Measurements from ENCODE around the gene ZNF319.

The ZNF319 gene

DNA sequence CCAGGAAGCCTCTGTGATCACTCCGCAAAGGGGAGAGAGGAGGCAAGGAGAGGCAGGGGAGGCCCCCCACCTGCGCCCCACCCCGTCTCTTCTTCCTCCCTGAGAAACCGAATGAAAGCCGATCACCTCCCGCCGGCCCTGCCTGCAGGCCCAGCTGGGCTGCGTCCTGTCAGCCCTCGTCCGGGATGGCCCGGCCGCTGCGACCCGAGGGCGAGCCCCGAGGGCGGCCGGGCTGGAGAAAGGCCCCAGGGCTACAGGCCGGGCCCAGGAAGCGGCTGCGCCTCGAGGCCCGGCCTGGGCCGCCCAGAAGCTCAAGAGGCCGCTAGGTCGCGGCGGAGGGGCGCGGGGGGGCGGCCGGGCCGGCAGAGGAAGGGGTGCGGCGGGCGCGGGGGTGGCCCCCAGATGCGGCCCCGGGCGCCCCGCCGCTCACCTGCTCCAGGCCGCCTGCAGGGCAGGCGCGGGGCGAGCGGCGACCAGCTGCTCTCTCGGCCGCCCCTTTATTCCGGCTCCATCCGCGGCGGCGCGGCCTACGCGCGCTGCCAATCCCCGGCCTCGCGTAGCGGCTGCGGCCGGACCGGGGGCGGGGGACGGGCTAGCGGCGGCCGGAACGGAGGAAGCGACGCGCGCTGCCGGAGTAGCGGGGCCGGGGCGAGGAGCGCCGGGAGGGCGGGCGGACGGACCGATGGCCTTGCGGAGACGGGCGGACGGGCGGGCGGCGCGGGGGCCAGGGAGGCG is at the start of gene ZNF319:
ZNF319 (minus strand) TSS at position 702 of the 735 bp plus-strand sequence. CDS start 2,407 bp downstream, outside the sequence.
- DNase-seq (ENCODE audit: low read depth in 3 of 3), result no peak

DNA sequence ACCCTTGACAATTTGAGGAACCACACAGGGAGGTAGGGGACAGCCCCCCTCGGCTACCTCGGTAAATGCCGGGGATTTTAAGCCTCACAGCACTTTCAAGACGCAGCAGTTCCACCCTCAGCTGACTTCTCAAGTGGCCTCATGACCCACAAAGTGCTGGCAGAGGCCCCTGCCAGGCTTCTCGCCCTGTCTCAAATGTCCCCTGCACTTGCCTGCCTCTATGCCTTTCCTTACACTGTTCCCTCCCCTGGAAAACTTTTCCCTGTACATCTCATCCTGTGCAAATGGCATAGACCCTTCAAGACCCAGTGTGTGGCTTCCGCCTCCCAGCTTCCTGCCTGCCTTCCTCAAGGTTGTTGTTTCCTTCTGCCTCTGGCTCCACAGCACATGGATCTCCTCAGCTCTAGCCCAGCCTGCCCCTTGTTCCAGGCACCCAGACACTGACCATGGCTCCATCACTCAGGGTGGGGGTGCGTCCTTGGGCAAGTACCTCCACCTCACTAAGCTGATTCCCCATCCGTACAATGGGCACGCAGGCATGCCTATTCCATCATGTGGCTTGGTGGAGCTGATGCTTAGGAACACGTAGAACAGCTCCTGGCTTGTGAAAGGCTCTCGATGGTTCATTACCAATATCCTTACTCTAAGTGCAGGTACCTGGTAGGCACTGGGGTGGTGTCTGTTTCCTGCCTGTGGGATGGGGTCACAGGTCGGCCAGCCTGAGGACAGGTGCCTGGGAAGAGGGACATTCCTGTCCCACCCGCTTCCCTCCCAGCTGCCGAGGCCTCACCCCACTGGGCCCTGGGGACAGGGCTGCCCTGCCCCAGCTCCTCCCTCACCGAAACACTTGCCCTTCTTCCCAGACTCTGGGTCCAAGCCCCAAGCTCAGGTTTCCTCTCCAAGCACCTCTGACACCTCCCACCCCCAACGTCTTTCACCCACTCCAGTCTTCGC is 49.0 kb upstream of the ZNF319 start:
- DNase-seq (ENCODE audit: low read depth in 3 of 3), result no peak

DNA sequence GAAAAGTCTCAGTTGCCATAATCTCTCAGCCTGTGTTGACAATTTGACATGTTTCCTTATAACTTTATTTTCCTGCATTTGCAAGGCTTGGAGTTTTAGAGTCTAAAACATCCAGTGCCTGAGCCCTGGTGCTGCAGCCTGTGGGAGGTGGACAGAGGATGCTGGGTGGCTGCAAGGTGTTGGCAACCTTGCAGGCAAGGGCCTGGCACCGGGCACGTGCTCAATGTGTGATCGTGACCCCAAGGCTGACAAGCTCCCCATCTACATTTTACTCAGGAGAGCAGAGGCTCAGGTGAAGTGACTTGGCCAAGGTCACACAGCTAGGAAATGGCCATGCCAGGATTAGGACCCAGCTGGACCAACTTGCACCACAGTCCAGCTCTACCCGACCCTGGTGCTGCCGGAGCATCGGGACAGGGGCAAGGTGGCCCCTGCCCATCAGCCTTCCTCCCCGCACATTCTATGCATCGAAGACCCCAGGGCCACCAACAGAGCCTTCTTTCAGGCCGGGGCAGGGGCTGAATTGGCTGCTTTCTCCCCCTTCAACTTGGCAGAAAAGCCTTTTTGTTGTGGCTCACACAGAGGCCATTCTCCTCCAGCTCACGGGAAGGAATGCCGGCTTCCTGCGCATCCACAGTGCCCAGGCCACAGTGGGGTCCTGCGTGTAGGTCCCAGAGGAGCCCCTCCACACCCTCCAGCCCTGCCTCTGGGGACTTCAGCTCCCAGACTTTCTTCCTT is 48.2 kb upstream of the ZNF319 start:
- no peak for DNase-seq (ENCODE audit: low read depth in 3 of 3)

DNA sequence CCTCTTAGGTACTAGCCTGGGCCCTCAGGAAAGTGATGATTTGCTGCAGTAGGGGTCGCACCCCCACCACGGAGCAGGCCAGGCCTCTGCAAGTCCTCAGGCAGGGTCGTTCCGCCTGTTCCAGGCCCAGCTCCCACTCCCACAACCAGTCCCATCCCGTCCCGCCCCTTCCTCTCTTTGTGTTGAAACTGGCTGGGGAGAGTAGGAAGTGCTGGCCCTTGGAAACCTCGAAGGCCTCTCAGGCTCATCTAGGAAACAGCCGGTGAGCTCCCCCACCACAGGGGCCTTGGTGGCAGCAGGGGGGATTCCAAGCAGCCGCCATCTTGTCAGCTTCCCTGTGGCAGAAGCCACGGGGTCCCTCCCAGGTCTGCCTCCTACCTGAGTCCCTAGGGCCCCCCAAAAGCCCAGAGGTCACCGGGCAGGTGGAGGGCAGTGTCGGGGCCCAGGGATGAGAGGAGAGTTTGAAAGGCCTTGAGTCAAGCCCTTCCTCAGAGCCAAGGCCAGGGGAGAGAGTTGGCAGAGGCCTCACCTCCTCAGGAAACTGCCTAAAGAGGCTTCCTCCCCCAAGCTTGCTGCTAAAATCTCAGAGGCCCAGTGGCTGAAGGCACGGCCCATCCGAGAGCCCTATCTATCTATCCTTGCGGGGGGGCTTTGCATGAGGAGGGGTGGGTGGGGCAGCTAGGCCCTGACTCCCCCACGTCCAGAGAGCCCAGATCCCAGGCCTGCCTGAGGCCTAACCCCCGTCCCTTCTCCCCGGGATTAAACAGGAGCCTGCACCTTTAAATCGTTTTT is 47.3 kb upstream of the ZNF319 start:
- no peak for DNase-seq (ENCODE audit: low read depth in 3 of 3)

DNA sequence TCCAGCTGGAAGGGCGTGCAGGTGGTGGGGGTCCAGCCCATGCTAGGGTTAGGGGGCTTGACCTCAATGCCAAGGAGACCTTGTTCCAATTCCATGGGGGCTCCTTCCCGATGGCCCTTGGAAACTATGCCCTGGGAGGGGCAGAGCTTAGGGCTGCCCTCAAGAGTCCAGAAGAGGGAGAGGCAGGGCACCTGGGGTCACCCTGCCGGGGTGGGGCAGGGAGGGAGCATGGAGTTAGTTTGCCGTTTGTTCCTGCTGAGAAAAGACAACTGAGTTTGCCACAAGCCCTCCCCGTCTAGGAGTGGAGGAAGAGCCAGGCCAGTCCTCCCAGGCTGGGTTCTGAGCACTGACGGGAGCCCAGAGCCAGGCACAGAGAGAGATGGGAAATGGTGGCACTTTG is 46.5 kb upstream of the ZNF319 start:
- DNase-seq (ENCODE audit: low read depth in 3 of 3), result no peak

DNA sequence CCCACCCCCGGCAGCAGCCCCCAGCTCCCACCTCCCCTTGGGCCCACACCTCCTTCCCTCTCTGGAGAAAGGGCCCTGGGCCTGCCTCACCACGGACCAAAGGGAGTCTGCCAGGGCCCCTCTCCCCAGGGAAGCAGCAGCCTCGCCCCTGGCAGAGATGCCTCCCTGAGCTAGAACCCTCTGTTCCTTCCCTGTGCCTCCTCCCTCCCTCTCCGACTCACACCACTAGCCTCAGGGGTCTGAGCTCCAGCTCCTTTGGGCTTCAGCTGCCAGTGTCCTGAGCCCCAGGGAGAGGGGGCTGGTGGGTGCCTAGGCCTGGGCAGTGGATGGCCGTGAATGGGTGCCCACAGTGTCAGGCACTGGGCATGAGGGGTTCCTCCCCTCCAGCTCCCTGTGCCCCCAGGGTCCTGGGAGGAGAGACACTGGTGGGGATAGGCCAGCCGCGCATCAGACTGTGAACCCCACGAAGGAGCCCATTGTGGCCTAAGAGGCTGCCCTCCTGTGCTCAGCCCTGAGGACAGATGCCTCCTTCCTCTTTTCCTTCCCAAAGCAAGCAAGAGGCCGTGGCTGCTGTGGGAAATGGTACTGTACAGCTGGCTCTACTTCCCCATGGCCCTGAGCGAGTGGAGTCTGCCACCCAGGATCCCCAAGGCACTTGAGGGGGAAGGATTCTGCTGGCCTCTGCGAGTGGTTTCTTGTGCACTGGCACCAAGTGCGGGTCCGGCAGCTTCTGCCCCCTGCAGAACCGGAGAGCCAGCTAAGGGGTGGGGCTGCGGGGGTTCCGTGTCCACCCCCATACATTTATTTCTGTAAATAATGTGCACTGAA is 45.8 kb upstream of the ZNF319 start:
- DNase-seq (ENCODE audit: low read depth in 3 of 3), result no peak

DNA sequence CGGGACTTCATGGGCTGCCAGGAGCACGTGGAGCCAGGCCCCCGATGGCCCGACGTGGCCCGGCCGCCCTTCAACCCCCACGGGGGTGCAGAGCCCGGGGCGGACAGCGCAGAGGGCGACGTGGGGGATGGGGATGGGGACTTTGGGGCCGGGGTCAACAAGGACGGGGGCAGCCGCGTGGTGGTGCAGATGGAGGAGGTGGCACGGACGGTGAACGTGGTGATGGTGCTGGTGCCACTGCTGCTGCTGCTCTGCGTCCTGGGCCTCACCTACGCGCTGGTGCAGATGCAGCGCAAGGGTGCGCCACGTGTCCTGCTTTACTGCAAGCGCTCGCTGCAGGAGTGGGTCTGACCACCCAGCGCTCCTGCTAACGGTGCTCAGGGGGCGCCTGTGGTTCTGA is 44.6 kb upstream of the ZNF319 start:
- no peak for DNase-seq (ENCODE audit: low read depth in 3 of 3)

DNA sequence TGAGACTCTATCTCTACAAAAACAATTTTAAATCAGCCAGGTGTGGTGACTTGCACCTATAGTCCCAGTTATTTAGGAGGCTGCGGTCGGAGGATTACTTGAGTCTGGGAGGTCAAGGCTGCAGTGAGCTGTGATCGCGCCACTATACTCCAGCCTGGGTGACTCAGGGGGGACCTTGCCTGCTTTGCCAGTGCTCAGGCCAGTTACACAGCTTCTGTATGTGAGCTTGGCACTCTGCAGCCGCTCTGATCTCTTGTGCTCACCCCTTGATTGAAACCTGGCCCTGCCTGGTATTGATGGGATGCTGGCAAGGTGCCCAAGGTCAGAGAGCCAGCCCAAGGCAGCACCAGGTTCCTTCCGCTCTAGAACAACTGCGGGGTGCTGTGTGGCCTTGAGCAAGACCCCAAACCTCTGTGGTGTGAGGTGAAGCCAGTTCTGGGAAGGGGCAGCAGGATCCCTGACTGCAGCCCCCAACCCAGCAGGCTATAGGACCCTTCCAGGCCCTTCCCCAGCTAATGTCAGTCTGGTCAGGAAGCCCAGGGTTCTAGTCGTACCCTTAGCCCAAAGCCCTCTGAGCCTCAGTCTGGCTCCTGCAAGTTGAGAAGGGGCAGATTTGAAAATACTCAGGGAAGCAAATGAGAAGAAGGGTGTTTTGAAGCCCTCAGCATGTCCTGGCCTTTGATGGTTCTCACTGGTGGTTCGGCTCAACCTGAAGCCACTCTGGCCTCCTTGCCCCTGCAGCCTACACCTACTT is 44.0 kb upstream of the ZNF319 start:
- DNase-seq (ENCODE audit: low read depth in 3 of 3), result no peak

DNA sequence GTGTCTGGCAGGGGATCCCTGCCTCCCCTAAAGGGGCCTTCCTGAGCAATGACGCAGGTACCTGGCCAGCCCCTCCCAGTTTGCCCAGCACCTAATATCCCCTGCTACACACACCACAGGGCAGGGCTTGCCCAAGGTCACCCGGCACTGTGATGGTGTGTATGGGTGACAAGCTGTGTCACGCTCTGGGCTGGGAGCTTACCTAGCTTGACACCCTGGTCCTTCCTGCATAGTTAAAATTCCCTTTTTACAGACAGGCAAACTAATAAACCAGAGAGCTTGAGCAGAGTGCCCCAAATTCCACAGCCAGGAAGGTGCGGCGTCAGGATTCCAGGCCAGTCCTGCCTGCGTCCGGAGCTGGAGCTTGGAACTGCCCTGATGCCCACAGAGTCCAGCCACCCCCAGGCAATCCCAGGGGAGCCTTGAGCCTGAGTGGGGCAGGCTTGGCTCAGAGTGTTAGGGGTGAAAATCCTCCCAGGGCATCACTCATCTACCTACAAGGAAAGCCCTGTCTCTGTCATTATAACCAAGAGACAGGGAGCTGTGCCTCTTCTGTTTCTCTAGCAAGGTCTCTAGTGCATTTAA is 43.2 kb upstream of the ZNF319 start:
- DNase-seq (ENCODE audit: low read depth in 3 of 3), result no peak

DNA sequence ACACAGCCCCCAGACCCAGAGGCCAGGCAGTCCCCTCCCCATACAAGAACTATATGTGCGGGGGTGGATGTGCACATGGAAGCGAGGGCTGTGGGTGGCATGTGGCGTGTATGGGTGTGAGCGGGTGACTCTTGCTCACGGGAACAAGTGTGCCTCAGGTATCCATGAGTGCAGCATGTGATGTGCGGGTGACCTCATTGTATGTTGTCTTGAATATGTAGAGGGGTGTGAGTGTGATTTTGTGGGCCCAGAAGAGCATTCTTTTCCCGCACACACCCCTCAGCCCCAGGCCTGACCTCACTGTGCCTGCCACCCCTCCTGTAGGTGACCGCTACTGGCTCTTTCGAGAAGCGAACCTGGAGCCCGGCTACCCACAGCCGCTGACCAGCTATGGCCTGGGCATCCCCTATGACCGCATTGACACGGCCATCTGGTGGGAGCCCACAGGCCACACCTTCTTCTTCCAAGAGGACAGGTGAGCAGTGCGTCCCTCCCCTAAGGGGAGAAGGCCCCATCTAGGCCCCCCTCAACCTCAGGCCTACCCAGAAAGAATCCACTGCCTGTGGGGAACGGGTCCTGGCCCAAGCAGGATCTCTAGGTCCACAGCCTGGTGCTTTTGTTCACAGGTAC is 42.5 kb upstream of the ZNF319 start:
- no peak for DNase-seq (ENCODE audit: low read depth in 3 of 3)

DNA sequence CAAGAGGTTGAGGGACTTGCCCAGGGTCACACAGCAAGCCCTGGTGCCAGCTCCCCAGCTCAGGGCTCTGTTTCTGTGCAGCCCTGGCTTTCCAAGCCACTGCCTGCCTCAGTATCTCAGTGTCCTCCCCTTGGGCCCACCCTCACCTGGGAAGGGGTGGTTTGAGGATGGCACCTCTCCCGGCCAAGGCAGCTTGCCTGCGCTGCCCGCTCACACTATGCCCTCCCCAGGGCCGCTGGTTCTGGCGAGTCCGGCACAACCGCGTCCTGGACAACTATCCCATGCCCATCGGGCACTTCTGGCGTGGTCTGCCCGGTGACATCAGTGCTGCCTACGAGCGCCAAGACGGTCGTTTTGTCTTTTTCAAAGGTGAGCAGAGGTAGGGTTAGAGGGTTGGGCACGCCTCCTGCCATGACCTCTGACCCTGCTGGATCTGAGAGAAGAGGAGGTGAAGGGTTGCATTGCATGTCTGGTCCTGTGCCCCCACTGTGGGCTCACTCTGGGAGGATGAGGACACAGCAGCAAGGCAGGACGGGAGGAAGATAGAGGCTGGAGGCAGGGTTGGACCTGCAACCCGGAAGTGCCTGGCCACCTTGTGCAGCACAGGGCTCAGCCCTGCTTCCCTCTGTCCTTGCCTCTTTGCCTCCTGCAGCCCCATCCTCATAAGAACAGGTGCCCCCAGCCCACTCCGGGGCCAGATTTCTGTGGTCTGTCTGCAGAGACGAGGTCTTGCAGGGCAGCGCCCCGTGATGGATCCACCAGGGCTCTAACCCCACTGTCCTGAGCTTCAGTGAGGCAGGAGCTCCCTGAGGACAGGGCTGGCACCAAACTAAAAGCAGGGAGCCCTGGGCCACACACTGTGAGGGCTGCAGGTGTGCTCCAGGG is 41.8 kb upstream of the ZNF319 start:
- no peak for DNase-seq (ENCODE audit: low read depth in 3 of 3)

DNA sequence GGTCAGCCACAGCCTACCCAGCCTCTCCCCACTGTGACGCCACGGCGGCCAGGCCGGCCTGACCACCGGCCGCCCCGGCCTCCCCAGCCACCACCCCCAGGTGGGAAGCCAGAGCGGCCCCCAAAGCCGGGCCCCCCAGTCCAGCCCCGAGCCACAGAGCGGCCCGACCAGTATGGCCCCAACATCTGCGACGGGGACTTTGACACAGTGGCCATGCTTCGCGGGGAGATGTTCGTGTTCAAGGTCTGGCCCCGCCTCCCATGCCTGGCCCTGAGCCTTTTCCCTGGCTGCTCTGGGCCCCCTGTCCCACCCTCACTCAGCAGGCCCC is 41.1 kb upstream of the ZNF319 start:
- no peak for DNase-seq (ENCODE audit: low read depth in 3 of 3)

DNA sequence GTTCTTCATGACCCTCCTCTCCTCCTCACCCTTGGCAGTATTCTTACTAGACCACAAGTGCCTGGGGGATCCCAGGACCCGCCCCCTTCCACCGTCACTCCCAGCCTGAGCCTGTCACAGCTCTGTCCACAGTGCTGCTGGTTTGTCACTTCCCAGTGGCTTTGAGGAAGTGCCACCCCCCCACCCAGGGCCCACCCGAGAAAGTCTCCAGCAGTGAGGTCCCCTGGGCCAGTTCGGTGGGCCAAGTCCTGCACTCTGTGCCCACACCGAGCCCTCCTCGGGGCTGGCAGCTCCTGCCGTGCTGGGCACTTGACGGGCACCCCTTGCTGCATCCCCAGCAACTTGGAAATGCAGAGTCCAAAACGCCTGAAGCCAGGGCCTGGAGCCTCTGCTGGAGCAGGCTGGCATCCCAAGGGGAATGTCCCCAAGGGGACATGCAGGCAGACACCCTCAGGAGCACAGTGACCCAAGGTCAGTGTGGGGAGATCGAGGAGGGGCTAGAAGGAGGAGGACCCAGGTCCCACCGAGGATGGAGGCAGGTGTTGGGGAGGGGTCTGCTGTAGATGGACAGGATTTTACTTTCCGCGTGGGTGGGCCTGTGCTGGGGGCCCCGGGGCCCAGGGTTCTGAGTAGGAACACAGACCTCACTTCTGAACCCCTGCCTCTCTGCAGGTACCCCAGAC is 40.6 kb upstream of the ZNF319 start:
- no peak for DNase-seq (ENCODE audit: low read depth in 3 of 3)

DNA sequence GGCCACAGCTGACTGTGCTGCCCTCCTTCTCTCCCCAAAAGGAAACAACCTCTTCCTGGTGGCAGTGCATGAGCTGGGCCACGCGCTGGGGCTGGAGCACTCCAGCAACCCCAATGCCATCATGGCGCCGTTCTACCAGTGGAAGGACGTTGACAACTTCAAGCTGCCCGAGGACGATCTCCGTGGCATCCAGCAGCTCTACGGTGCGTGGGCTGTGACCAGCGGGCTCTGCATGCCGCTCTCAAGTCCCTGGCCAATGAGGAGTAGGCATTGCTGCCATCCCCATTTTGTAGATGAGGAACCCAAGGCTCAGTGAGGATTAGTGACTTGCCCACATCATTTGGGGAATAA is 40.0 kb upstream of the ZNF319 start:
- DNase-seq (ENCODE audit: low read depth in 3 of 3), result no peak

DNA sequence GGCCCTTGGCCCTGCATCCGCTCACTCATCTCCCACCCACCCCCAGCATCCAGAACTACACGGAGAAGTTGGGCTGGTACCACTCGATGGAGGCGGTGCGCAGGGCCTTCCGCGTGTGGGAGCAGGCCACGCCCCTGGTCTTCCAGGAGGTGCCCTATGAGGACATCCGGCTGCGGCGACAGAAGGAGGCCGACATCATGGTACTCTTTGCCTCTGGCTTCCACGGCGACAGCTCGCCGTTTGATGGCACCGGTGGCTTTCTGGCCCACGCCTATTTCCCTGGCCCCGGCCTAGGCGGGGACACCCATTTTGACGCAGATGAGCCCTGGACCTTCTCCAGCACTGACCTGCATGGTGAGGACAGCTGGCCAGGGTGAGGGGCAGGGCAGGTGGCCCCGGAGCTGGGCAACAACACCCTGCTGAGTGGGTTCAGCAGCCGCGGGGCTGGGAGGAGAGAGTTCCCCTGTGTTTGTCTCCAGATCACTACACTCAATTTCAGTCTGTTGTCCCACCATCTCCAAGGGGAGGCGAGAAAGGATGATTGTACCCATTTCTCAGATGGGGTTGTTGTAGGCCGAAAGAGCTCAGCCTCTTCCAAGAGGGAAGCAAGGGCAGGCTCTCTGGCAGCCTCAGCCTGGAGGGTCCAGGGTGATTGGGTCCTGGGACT is 39.5 kb upstream of the ZNF319 start:
- DNase-seq (ENCODE audit: low read depth in 3 of 3), result no peak

DNA sequence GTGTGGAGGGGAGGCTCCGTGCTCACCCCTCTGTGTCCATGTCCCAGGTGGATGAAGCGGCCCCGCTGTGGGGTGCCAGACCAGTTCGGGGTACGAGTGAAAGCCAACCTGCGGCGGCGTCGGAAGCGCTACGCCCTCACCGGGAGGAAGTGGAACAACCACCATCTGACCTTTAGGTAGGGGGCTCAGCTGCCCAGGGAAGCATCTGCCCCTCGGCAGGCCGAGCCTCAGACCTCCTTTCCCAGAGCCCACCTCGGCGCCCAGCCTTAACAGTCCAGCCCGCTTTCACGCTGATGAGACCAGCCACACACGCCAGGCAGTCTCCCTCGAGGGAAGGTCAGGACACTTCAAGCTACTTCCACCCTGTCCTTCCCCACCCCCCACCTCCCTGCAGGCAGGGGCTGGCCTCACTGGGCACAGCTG is 37.8 kb upstream of the ZNF319 start:
- no peak for DNase-seq (ENCODE audit: low read depth in 3 of 3)
